ENCODE results near the gene ARGFX.

DNA sequence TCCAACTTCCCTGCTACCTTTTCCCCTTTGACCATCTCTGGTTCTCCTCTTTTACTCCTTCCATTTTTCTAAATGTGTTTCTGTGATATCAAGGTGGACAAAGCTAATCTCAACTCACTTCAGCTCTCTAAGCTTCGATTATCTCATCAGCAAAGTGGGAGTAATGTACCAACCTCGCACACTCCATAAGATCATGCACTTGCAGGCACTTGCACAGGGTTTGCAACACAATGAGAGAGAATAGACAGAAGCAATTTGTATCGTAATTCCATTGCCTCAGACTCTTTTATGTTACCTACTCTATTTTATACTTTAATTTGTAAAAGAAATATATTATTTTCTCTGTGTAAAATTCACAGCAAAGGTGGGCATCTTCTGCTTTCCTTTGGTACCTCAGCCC lies 15.0 kb upstream of the ARGFX start:
- TF ChIP-seq GLIS3 (CRISPR knock-in tag; IDR thresholded peaks at IDR 0.05), result no peak
- TF ChIP-seq, protein P1, sequence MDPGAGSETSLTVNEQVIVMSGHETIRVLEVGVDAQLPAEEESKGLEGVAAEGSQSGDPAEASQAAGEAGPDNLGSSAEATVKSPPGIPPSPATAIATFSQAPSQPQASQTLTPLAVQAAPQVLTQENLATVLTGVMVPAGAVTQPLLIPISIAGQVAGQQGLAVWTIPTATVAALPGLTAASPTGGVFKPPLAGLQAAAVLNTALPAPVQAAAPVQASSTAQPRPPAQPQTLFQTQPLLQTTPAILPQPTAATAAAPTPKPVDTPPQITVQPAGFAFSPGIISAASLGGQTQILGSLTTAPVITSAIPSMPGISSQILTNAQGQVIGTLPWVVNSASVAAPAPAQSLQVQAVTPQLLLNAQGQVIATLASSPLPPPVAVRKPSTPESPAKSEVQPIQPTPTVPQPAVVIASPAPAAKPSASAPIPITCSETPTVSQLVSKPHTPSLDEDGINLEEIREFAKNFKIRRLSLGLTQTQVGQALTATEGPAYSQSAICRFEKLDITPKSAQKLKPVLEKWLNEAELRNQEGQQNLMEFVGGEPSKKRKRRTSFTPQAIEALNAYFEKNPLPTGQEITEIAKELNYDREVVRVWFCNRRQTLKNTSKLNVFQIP (CRISPR knock-in tag; IDR thresholded peaks at IDR 0.05; ENCODE audit: borderline replicate concordance, low read depth), result no peak
- TF ChIP-seq, protein P2, sequence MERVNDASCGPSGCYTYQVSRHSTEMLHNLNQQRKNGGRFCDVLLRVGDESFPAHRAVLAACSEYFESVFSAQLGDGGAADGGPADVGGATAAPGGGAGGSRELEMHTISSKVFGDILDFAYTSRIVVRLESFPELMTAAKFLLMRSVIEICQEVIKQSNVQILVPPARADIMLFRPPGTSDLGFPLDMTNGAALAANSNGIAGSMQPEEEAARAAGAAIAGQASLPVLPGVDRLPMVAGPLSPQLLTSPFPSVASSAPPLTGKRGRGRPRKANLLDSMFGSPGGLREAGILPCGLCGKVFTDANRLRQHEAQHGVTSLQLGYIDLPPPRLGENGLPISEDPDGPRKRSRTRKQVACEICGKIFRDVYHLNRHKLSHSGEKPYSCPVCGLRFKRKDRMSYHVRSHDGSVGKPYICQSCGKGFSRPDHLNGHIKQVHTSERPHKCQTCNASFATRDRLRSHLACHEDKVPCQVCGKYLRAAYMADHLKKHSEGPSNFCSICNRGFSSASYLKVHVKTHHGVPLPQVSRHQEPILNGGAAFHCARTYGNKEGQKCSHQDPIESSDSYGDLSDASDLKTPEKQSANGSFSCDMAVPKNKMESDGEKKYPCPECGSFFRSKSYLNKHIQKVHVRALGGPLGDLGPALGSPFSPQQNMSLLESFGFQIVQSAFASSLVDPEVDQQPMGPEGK (CRISPR knock-in tag; IDR thresholded peaks at IDR 0.05; ENCODE audit: borderline replicate concordance), result no peak
- no peak for TF ChIP-seq ZNF8 (CRISPR knock-in tag; IDR thresholded peaks at IDR 0.05)
- TF ChIP-seq, protein P3, sequence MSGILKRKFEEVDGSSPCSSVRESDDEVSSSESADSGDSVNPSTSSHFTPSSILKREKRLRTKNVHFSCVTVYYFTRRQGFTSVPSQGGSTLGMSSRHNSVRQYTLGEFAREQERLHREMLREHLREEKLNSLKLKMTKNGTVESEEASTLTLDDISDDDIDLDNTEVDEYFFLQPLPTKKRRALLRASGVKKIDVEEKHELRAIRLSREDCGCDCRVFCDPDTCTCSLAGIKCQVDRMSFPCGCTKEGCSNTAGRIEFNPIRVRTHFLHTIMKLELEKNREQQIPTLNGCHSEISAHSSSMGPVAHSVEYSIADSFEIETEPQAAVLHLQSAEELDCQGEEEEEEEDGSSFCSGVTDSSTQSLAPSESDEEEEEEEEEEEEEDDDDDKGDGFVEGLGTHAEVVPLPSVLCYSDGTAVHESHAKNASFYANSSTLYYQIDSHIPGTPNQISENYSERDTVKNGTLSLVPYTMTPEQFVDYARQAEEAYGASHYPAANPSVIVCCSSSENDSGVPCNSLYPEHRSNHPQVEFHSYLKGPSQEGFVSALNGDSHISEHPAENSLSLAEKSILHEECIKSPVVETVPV (CRISPR knock-in tag; IDR thresholded peaks at IDR 0.05), result no peak
- no peak for TF ChIP-seq SNAI2 (CRISPR knock-in tag; IDR thresholded peaks at IDR 0.05)
- TF ChIP-seq ESRRG (CRISPR knock-in tag; IDR thresholded peaks at IDR 0.05), result no peak
- TF ChIP-seq ZFP30 (CRISPR knock-in tag; IDR thresholded peaks at IDR 0.05), result no peak
- TF ChIP-seq BACH2 (CRISPR knock-in tag; IDR thresholded peaks at IDR 0.05; ENCODE audit: borderline replicate concordance), result no peak
- no peak for TF ChIP-seq ARNTL (CRISPR knock-in tag; IDR thresholded peaks at IDR 0.05; ENCODE audit: borderline replicate concordance, low read depth)
- no peak for TF ChIP-seq ZNF565 (CRISPR knock-in tag; conservative IDR thresholded peaks at IDR 0.05; ENCODE audit: low read depth)

Data from SK-N-SH treated with all-trans-retinoic acid at 6 μM for 48 hours (cell line).